Measurements from ENCODE around the gene CYP2J2.
A peak's percentile ranks its signal among the peaks of the same experiment; 100 is the strongest.
"Not testable (repeated sequence)": the region's sequence is repeated elsewhere in the genome, so short reads cannot be mapped to it uniquely, and the experiment has no call there.

Gene CYP2J2

DNA sequence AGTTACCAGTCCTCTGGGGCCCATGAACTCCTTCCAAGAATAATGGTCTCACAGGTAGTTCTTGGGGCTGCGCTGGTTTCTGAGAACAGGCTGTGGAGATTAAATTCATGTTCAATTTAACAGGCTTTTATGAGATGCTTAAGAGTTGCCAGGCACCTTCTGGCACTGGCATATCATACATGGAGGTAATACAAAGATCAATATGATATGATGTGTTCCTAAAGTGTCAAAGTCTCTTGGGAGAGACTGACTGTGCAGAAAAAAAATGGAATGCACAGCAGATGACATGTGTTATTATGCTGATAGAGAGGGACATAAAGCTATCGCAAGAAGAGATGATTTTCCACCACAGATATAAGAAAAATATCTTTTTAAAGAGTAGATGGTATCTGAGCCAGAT is 6.8 kb downstream of the CYP2J2 start:
- ATAC-seq (no peak), DNase-seq (no peak)

DNA sequence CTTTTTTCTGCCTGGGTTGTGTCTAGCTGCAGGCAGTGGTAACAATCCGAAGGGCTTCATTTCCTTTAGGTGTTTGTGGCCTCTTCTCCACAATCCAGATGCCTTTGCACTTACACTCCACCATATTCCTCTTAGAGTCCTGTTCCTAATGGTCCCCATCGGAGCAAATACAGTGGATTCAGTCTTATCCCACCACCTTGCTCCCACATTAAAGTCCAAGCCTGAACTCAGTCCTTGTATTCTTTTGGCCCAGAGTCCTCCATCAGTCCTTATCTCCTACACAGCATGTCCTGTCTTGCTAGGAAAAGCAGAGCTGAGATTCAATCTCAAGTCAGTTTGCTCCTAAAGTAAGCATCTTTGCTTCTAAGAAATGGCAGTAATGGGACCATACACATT is 8.8 kb downstream of the CYP2J2 start:
- DNase-seq: no peak
- no peak for ATAC-seq

DNA sequence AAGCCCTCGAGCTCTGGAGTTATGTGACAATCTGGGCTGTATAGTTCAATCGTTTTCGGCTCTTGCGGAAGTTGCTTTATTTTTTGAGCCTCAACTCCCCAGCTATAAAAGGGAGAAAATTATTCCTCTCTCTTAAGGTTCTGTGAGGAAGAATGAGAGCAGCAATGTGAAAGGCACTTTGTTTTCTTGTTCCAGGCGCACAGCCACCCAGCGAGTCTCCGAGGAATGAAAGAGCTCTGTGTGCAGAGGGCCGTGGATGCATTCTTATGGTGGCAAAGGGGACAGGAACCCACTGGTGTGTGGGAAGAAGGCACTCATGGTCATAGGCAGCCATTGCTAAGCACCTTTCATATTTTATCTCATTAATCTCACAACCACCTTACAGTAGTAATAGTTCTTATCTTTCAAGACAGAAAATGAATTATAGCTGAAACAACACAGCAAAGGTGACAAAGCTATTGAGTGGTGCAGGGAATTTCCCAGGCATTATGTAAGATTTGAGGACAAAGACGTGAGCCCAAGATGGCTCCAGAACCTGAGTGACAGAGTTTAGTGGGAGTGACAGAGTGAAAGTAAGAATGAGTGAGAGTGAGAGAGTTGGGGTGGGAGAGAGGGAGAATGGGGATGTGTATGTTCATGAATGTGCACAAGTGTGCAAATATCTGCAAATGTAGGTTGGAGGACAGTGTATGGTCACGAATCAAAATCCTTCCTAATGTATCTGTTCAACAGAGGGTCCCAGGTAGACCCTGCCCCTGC is 9.4 kb downstream of the CYP2J2 start:
- DNase-seq (no peak), ATAC-seq (no peak)

DNA sequence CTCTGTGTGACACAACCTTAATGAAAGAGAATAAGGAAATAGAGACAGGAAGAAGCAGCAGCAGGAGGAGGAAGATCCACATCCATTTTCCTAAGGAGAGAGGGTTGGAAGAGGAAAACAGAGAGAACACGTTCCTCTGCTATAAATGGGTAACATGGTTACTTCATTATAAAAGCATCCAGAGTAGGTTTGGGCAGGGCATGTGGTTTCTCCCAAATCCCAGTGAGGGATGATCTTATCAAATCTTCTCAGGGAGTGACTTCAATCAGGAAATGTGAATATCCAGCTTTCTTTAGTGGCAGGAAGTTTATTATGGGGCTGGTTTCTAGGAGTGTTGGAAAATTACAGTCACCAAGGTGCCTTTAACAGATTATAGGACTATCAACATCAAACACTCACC is 11.1 kb downstream of the CYP2J2 start:
- DNase-seq (no peak), ATAC-seq (no peak)

DNA sequence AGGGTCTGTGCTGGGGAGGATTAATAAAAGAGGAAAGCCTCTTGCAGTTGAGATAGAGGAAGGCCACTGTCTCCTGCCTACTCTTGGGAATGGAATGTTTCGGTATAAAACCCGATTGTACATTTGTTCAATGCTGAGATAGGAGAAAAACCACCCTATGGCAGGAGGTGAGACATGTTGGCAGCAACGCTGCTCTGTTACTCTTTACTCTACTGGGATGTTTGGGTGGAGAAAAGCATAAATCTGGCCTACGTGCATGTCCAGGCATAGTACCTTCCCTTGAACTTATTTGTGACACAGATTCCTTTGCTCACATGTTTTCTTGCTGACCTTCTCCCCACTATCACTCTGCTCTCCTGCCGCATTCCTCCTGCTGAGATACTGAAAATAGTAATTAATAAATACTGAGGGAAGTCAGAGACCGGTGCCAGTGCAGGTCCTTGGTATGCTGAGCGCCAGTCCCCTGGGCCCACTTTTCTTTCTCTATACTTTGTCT is 11.7 kb downstream of the CYP2J2 start:
- DNase-seq, ATAC-seq: not testable (repeated sequence)

DNA sequence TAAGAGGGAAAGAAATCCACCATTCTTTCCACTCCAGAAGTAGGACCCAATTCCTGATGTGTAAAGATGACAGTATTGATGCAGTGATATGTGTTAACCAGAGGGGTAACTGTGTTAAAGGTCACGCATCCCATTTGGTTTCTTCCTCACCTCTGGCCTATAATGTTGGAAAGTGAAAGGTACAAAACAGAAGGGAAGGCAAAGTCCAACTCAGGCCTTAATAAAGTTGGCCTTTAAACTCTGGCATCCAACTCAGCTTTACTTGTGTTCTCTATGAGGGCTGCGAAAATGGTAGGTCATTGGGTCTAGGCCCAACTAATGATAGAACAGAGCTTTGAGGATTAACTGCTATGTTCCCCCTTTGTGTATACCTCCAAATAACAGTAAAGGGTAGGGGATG is 17.9 kb downstream of the CYP2J2 start:
- ATAC-seq: no peak
- no peak for DNase-seq

DNA sequence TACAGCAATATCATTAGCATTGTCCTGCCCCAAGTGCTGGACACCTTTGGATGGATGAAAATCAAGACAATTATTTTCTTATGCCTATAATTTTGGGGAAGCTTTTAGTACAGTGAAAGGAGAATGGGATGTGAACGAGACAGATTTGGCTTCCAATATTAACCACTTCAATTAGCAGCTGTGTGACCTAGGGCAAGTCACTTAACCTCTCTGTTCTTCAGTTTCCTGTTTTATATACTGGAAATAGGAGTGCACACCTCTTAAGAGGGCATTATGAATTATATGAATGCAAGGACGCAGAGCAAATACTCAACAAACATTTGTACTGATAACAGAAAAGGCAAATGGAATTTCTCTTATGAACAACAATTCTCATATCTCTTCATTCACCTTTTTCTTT is 18.5 kb downstream of the CYP2J2 start:
- ATAC-seq (no peak), DNase-seq (no peak)

DNA sequence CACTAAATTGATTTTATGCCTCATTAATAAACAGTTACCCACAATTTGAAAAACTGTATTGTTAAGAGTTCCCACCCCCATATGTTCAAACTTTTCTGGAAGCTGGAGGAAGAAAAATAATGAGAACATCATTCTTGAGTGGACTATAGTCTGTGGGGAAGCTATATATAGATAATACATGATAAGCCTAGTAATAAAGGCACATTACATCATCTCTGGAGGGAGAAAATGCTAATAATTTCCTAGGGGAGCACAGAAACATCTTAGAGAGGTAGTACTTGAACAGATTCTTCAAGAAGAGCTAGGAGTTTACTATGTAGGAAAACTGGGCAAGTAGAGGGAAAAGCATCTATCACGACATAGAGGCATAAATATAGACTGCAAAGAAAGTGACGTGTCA is 19.6 kb downstream of the CYP2J2 start:
- DNase-seq (no peak), ATAC-seq (no peak)

DNA sequence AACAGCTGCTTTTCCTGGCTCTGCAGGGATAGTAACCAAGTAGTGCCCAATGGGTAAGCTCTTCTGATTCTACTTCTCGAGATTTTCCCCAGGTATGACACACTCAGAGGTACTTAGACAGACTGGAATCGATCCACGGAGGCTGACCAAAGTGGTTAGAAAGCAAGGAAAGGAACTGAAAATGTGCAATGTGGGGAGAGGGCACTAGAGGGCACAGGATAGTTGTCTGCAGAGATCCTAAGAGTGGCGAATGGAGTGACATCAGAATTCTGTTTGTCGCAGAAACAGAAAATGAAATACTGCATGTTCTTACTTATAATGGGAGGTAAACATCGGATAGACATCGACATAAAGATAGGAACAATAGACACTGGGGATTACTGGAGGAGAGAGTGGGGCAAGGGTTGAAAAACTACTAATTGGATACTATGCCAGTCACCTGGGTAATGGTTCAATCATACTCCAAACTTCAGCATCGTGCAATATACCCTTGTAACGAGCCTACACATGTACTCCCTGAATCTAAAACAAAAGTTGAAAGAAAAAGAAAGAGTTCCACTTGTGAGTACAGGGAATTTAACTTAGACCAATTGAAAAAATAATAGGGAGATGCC is 23.3 kb downstream of the CYP2J2 start:
- peak; percentile 40 for ATAC-seq
- DNase-seq: peak; percentile 10

DNA sequence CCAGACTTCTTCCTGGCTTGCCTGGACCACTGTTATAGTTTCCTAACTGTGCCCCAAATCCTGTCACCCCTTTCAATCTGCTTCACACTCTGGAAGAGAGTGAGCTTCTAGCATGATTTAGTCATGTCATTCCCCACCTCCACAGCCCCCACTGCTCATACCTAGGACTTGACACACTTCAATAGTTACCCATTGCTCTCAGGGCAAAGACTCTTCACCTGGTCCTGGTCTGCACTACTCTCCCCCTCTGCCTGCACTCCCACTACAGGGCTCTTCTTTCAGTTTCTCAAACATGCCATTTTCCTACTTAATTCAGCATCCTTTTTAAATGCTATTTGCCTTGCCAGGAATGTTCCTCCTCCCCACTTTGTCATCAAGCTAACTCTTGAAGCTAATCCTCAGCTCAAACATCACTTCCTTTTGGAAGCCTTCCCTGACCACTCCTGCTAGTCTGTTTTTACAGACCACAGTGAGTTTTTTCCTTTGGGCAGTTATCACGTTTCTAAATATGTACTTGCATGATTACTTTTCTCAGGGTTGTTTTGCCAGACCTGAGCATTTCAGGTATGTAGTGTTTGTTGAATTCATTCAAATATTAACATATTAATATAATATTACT is 24.7 kb downstream of the CYP2J2 start:
- DNase-seq (no peak), ATAC-seq (no peak)

DNA sequence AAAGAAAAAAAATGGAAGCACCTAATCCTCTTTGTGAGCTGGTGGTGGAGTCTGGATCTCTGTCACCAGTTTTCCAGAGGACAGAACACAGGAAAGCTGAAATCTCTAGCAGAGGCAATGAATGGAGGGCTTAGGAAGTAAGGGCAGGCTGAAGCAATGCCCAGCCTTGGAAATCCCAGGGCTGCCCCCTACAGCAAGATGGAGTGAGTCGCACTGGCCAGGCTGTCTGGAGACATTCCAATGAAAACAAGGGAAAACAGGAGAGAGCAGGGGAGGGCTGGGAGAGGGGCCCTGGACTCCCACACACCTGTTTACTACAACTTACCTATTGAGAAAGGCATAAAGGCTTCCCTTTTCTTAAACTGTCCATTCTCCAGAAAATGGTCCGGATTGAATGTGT is 25.9 kb downstream of the CYP2J2 start:
- DNase-seq: no peak
- no peak for ATAC-seq

DNA sequence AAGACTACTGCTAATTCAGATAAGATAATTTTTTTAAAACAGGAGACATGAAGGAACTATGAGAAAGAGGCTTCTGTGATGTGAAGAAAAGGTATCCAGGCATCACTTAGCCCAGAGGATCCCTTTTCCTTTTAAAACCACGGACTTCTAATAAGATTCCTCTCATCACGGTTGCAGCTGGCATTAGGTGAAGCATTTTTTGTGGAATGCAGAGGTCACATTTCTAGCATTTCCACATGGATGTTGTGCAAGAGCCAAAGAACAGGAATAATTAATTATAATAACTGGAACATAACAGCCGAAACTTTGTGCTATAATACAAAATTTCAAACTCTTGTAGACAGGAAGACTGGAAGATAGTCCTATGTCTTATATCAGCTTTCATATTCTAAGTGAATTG is 27.6 kb downstream of the CYP2J2 start:
- DNase-seq: no peak
- no peak for ATAC-seq

DNA sequence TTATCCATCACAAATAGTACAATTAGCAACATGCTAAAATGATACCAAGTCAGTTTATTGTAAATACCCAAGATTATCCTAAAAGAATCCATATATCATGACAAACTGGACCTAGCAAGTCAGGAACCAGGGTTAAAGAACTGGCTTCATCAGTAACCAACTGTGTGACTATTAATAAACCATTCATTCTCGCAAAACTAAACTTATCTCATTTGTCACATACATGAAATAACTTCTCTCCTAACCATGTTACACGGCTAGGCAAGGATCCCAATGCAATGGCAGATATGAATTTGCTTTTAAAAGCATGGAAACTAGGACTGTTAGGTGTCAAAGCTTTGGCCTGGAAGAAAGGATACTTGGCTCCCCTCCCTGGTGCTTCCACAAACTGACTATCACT is 29.4 kb downstream of the CYP2J2 start:
- no peak for DNase-seq
- no peak for ATAC-seq

DNA sequence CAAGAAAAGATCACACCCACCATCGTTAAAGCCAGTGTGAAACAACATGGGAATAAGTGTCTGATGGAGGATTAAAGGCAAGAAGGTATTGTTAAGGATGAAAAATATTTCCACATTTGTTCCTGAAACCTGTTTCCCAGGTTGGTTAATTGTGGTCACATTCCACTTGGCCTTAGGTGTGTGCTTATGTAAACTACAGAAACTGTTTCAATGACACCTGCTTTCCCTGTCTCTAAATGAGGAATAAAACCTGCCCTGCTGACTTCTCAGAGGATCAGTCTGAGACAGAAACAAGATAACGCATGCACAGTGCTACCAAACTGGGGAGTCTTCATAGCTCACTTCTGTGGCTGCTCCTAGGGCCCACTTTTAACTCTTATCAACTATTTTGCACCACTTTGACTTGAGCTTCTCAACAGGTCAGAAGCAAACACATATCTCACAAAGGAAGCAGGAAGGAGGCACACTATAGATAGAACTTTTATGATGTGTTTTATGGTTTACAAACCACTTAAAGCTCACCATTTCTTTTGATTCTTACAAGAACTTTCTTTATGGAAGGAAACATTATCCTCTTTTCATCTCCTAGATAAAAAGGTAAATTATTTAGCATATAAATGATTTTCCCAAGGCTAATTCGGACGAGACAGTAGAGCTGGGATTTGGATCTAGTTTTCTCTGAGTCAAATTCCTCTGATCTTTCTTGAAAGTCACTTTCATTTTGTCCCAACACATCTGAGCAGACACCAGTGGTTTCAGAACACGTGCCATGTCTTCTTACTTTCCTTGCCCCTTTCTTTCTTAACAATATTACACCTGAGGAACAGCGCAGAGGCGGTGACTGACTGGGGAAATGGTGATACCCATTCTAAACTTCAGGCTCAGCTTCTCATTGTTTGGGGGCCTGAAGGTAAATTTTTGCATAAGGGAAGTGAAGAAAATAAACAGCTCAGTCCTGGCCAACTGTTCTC is 33.4 kb downstream of the CYP2J2 start:
- no peak for DNase-seq
- no peak for ATAC-seq

DNA sequence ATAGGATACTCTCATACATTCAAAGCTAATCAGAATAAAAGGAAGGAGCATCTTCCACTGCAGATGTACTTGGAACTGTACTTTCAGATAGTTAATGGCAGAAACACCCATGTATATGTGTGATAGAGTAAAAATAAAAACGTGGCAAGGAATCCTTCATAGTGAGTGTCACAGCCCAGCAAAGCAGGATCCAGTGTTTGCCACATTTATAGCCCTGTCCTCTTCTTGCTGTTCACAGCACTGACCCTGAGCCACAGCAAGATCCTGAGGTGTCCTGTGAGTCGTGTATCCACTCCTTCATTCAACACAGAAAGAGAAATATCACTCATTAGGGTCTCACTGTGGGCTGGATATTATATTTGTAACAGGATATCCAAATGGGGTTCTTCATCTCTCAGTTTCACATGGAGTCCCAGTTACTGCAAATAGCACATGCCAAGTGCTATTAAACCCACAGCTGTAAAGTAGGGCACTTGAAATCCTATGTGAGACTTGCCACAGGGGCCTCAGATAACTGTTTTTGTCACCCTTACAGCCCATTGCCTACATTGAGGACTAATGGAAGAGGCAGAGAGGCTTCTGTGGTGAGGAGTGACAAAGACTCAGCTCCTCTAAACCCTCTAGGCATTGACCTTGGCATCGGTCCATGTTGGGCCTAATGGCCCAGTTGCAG is 41.3 kb downstream of the CYP2J2 start:
- DNase-seq (no peak), ATAC-seq (no peak)

DNA sequence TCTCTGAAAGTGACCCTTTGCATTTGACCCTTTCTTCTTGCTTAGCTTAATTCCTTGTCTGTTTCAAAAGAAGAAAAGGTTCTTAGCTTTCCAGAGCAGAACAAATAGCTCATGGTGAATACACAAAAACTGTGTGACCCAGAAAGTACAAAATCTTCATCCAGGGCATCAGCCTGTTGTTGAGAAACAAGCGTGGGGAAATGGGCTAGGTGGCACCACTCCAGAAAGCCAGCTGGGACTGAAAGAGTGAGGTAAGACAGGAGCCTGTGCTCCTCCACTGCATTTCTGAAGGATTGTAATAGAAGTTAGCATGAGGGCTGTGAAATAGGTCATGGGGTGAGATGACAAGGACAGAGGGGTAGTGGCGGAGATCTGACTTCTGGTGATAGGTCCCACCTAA is 45.8 kb downstream of the CYP2J2 start:
- ATAC-seq (no peak), DNase-seq (no peak)

DNA sequence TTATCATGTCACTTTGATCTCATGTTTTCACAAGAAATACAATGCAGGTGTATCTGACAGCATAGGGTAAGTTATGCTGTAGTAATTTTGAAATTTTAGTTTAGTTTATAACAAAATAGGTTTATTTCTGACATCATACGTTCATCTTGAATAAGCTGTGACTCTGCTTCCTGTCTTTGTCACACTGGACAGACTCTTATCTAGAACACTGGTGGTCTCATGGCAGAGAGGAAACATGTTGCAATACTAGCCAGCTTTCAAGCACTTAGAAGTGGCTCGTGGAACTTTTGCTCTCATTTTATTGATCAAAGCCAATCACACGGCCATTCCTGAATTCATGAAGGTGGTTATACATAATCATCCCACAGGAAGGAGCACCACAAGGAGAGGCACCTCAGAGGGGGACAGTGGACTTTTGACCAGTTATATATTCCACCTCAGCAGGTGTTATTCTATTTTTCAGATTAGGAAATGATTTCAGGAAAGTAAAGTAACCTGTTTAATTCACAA is 46.5 kb downstream of the CYP2J2 start:
- DNase-seq (no peak), ATAC-seq (no peak)

DNA sequence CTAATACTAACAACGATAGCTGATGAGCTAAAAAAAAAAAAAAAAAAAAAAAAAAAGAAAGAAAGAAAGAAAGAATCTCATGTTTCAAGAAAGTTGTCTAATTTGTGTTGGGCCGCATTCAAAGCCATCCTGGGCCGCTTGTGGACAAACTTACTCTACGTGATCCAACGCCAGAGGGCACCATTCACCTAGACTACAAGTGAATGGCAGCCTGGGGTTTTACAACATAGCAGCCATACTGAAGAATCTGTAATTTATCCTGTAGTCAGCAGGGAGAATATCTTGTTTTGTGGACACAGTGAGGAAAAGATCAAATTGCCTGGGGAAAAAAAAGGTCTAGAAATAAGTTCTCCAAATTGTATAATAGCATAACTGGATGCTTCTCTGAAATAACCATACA is 47.0 kb downstream of the CYP2J2 start:
- peak; percentile 68 for ATAC-seq

DNA sequence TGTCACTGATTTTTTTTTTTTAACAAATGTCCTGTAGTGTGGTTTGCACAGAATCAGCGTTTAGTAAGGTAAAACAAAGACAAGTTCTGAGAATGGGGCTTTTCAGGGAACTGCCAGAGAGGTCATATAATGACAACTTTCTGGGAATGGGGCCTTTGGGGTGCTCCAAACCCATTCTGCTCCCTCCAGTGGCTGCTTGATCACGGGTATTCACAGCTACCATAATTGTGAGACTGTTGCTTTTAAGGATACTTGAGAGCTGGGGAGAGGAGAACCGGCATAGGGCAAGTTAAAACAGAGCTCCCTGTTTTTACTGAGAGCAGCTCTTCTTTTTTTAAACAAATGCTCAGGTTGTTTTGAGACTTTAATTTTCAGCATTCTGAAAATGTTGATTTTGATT is 48.2 kb downstream of the CYP2J2 start:
- no peak for ATAC-seq
- no peak for DNase-seq

More for the DNA sequence above, 47.0 kb downstream of the CYP2J2 start:
- DNase-seq: peak; percentile 57

DNA sequence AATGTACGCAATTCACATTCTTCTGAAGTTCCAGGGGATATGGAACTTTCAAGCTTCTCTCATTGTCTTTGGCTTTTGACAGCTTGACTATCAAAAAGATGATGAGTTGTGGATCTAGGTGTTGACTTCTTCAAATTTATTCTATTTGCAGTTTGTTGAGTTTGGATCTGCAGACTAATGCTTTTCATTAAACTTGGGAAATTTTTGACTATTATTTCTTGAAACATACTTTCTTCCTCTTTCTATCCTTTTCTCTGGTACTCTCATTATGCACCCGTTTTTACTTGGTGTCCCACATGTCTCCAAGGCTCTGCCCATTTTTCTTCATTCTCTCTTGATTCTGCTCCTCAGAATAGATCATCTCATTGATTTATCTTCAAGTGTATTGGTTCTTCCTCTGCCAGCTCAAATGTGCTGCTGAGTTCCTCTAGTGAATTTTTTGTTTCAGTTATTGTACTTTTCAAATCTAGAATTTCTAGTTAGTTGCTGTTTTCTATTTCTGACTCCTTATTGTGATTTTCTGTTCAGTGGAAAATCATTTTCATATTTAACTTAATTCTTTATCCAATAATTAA is 49.4 kb downstream of the CYP2J2 start:
- no peak for ATAC-seq
- DNase-seq: no peak

DNA sequence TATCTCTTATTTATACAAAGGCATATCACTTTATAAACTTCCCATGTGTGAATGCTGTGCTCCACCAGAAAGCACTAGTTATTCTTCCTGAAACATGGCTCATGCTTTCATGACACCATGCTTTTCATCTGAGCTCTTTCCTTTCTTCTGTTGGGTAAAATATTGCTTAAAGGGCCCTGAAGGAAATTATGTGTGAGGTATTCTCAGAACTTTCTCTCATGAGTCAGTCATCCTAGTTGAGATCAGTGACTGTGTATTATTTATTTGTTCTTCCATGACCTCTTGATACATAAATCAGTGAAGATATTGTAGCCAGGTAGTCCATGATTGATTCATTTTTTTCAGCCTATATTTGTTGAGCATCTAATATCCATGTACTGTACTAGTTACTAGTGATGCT is 54.8 kb downstream of the CYP2J2 start:
- DNase-seq: no peak
- ATAC-seq: no peak

All from stimulated activated naive CD8-positive, alpha-beta T cell treated with anti-CD3 and anti-CD28 coated beads, Interleukin-15, Interleukin-2, amounts not matched to agents 100 U/mL and 50 U/mL, for 24 hours (primary cell).